ENCODE results near the gene CEP85. TPM values are rescaled to one million over a fixed set of nuclear protein-coding genes. Genes with fewer than 3 reads are reported as not detected.

The CEP85 gene, protein sequence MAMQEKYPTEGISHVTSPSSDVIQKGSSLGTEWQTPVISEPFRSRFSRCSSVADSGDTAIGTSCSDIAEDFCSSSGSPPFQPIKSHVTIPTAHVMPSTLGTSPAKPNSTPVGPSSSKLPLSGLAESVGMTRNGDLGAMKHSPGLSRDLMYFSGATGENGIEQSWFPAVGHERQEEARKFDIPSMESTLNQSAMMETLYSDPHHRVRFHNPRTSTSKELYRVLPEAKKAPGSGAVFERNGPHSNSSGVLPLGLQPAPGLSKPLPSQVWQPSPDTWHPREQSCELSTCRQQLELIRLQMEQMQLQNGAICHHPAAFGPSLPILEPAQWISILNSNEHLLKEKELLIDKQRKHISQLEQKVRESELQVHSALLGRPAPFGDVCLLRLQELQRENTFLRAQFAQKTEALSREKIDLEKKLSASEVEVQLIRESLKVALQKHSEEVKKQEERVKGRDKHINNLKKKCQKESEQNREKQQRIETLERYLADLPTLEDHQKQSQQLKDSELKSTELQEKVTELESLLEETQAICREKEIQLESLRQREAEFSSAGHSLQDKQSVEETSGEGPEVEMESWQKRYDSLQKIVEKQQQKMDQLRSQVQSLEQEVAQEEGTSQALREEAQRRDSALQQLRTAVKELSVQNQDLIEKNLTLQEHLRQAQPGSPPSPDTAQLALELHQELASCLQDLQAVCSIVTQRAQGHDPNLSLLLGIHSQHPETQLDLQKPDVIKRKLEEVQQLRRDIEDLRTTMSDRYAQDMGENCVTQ
- total RNA-seq, result 10 to 100 TPM; 45.7 to 47.0 TPM

DNA sequence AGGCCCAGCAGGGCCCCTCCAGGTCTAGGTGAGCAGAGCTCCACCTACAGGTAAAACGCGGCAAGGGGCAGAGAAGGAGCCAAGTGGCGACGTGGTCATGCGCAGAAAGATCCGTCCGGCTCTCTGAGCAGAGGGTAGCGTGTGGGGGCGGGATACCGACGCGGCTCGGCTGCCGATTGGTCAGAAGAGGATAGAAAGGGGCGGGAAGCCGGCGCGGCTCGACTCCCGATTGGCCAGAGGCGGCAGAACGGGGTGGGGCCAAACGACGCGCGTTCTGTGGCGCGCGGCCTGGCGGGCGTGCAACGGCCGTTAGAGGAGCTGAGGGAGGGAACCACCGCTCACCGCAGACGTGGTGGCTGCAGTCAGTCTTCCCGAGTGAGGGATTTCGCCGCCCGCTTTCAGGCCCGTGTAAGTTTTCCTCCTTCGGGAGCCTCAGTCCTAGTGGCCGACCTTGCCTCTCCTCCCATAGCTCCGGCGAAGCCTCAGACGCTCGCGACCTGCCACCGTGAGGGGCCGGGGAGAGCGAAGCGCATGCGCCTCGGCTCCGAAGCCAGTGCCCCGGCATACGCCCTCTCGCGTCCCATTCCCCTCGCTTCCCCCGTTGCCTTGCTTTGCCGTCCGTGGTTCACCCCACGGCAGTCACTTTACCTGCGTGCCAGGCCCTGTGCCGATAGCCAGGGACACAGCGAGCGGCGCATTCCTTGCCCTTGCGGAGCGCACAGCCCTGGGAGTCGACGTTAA is at the start of gene CEP85:
TSS of gene CEP85 (plus strand) at position 298 of the 741 bp plus-strand sequence. CDS start 5,584 bp downstream, outside the sequence.
- Mint-ChIP-seq H3K27me3 (ENCODE audit: low read depth) (no peaks in the 10 kb centered on the region), H3K36me3 (ENCODE audit: low read depth) (peaks cover 16% of the 10 kb centered on the region), H3K4me1 (ENCODE audit: low read depth) (peaks cover 31% of the 10 kb centered on the region), H3K27ac (peak within 1 kb of the TSS; percentile 90), H3K4me3 (peak within 1 kb of the TSS; percentile 94), H3K9me3 (no peaks in the 10 kb centered on the region)
- intact Hi-C loops (cut with micrococcal nuclease), result loop anchor here (1.0 to 2.0 kb wide), 7 partner anchors 41 to 199 kb away; partner anchors contain the start of genes CATSPER4, PDIK1L and ZNF593
- peak; percentile 99 for DNase-seq
- CTCF ChIA-PET, result interaction anchor here (0.5 to 4.5 kb wide), 48 partner anchors 10 to 319 kb away, joined by 3 to 31 read pairs (median 4); partner anchors contain the start of genes C1orf232, CATSPER4, CNKSR1 and SH3BGRL3

DNA sequence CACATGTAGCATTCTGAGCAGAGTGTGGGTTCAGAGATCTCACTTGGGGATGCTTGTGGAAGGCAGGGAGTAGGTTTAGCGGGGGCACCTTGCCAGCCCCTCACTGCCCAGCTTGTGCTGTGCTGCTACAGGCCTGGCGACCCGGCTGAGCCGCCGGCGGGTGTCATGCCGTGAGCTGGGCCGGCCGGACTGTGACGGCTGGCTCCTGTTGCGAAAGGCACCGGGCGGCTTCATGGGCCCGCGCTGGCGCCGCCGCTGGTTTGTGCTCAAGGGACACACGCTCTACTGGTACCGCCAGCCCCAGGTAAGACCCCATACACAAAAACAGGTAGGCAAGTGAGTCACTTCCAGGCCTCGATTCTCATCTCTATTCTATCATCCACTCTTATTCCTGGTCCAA is 49.1 kb upstream of the CEP85 start:
- Mint-ChIP-seq H3K36me3 (ENCODE audit: low read depth) (no peaks in the 10 kb centered on the region), H3K4me3 (no peak overlapping the region), H3K4me1 (ENCODE audit: low read depth) (peaks cover 3% of the 10 kb centered on the region), H3K27me3 (ENCODE audit: low read depth) (no peaks in the 10 kb centered on the region), H3K9me3 (no peaks in the 10 kb centered on the region), H3K27ac (no peak overlapping the region)
- no peak for DNase-seq
- CTCF ChIA-PET, result no interaction called here
- intact Hi-C loops (cut with micrococcal nuclease), result no loop called here

DNA sequence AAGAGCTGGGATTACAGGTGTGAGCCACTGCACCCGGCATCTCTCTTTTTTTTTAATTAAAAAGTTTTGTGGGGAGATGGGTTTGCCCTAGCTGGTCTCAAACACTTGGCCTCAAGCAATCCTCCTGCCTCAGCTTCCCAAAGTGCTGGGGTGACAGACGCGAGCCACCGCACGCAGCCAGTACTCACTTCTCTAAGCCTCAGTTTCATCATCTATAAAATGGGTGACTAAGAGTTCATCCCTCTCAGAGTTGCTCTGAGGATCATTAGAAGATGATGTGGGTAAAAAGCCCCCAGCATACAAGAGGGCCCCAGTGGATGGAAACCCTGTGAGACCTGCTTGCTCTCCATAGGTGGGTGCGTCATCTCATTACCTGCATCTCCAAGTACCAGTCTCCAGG is 46.1 kb upstream of the CEP85 start:
- intact Hi-C loops (cut with micrococcal nuclease), result no loop called here
- H3K36me3 Mint-ChIP-seq (ENCODE audit: low read depth), result no peaks in the 10 kb centered on the region
- no peak overlapping the region for H3K4me3 Mint-ChIP-seq
- H3K4me1 Mint-ChIP-seq (ENCODE audit: low read depth), result peaks cover 7% of the 10 kb centered on the region
- H3K27ac Mint-ChIP-seq, result no peak overlapping the region
- H3K9me3 Mint-ChIP-seq, result no peaks in the 10 kb centered on the region
- CTCF ChIA-PET, result interaction anchor here (1.9 kb wide), 1 partner anchor 229 kb away, joined by 5 read pairs; no protein-coding TSS in a partner anchor
- DNase-seq, result no peak
- no peaks in the 10 kb centered on the region for H3K27me3 Mint-ChIP-seq (ENCODE audit: low read depth)

DNA sequence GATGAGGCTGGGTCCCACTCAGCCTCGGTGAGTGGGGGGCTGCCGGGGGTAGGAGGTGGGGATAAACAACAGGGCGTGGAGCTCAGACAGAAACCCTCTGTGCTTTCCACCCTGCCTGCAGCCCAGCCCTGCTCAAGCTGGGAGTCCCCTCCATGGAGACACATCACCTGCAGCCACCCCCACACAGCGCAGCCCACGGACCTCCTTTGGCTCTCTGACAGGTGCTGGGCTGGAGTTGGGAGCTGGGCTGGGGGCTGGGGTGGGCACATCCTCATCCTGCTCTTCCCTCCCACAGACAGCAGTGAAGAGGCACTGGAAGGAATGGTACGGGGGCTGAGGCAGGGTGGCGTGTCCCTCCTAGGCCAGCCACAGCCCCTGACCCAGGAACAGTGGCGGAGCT is 45.5 kb upstream of the CEP85 start:
- H3K36me3 Mint-ChIP-seq (ENCODE audit: low read depth), result no peaks in the 10 kb centered on the region
- peaks cover 8% of the 10 kb centered on the region for H3K4me1 Mint-ChIP-seq (ENCODE audit: low read depth)
- H3K4me3 Mint-ChIP-seq, result no peak overlapping the region
- no peak for DNase-seq
- H3K27me3 Mint-ChIP-seq (ENCODE audit: low read depth), result no peaks in the 10 kb centered on the region
- H3K9me3 Mint-ChIP-seq, result no peaks in the 10 kb centered on the region
- CTCF ChIA-PET, result interaction anchor here (0.5 to 2.6 kb wide), 3 partner anchors 46 to 229 kb away, joined by 3 to 10 read pairs (median 5); partner anchors contain the start of gene CEP85
- H3K27ac Mint-ChIP-seq, result no peak overlapping the region
- intact Hi-C loops (cut with micrococcal nuclease), result no loop called here

DNA sequence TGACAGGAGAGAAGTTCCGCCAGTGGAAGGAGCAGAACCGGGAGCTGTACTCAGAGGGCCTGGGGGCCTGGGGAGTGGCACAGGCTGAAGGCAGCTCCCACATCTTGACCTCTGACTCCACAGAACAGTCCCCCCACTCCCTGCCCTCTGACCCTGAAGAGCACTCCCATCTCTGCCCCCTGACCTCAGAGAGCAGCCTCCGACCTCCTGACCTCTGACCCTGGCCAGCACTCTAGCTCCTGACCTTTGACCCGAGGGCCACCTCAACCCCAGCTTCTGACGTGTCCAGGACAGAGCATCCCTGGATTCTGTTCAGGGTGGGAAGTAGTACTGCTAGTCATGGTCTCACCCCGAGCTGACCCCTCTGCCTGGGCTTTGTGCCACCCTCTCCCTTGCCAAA is 44.7 kb upstream of the CEP85 start:
- H3K27ac Mint-ChIP-seq, result no peak overlapping the region
- intact Hi-C loops (cut with micrococcal nuclease), result no loop called here
- no peak for DNase-seq
- peaks cover 13% of the 10 kb centered on the region for H3K4me1 Mint-ChIP-seq (ENCODE audit: low read depth)
- no peak overlapping the region for H3K4me3 Mint-ChIP-seq
- CTCF ChIA-PET, result interaction anchor here (0.5 to 2.6 kb wide), 6 partner anchors 45 to 281 kb away, joined by 3 to 10 read pairs (median 3); partner anchors contain the start of gene CEP85
- H3K9me3 Mint-ChIP-seq, result no peaks in the 10 kb centered on the region
- H3K27me3 Mint-ChIP-seq (ENCODE audit: low read depth), result no peaks in the 10 kb centered on the region
- H3K36me3 Mint-ChIP-seq (ENCODE audit: low read depth), result no peaks in the 10 kb centered on the region

DNA sequence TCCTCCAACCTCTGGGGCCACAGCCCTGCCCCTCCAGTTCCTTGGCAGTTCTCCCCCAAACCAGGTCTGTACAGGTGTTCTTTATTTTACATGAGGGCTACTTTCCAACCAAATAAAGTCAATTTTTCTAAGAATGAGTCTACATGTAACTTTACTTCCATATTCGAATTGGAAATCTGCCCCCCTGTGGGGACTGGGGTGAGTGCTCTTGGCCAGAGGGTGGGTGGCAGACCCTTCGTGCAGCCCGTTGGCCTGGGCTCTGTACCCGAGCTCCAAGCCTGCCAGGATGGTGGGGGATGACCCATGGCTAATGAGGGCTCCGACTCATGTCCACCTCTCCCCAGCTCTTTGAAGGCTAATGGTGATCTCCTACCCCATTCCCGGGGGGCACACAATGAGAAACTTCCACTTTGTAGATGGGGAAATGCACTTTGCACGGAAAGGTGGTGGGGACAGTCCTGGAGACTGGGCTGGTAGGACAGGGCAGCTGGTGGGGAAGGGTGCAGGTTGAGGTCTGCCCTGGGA is 44.2 kb upstream of the CEP85 start:
- Mint-ChIP-seq H3K4me3 (no peak overlapping the region), H3K4me1 (ENCODE audit: low read depth) (peaks cover 13% of the 10 kb centered on the region), H3K27me3 (ENCODE audit: low read depth) (no peaks in the 10 kb centered on the region), H3K36me3 (ENCODE audit: low read depth) (no peaks in the 10 kb centered on the region), H3K9me3 (no peaks in the 10 kb centered on the region), H3K27ac (no peak overlapping the region)
- intact Hi-C loops (cut with micrococcal nuclease), result loop anchor here (1.0 kb wide), 1 partner anchor 44 kb away; the partner anchor contains the start of gene CEP85
- no peak for DNase-seq
- CTCF ChIA-PET, result interaction anchor here (0.5 to 2.6 kb wide), 5 partner anchors 44 to 230 kb away, joined by 3 to 10 read pairs (median 3); partner anchors contain the start of gene CEP85

DNA sequence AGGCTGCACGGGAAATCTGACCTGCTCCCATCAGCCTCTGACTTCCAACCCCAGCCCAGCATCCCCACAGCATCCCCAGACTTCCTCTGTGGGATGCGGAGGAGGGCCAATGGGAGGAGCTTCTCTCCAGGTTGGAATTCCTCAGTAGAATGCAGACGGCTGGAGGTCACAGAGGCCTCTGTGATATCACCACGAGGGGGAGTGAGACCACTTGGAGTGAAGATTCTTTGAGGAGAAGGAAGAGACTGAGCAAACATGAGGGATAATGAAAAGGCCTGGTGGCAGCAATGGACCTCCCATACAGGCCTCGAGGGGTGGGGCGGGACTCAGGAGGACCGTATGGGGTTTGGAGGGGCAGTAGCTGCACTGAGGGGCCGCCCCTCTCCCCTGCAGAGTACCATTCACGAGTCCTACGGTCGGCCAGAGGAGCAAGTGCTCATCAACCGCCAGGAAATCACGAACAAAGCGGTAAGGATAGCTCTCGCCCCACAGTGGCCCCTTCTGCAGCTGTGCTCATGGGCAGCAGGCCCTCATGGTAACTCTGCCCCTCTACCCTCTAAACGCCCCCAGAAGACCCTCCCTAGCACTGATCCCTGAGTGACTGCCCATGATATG is 43.5 kb upstream of the CEP85 start, which contains the start of gene CATSPER4:
TSS of gene CATSPER4 (plus strand) at position 230 of the 615 bp plus-strand sequence. CDS start at position 256, 26 bp downstream.
- CTCF ChIA-PET, result interaction anchor here (0.6 to 2.6 kb wide), 3 partner anchors 26 to 173 kb away, joined by 3 to 10 read pairs (median 3); partner anchors contain the start of gene CEP85
- intact Hi-C loops (cut with micrococcal nuclease), result loop anchor here (1.0 kb wide), 1 partner anchor 44 kb away; the partner anchor contains the start of gene CEP85
- no peak within 1 kb of the TSS for H3K4me3 Mint-ChIP-seq
- no peak for DNase-seq
- no peaks in the 10 kb centered on the region for H3K9me3 Mint-ChIP-seq
- H3K4me1 Mint-ChIP-seq (ENCODE audit: low read depth), result peaks cover 13% of the 10 kb centered on the region
- no peaks in the 10 kb centered on the region for H3K27me3 Mint-ChIP-seq (ENCODE audit: low read depth)
- H3K27ac Mint-ChIP-seq, result no peak within 1 kb of the TSS
- no peaks in the 10 kb centered on the region for H3K36me3 Mint-ChIP-seq (ENCODE audit: low read depth)

DNA sequence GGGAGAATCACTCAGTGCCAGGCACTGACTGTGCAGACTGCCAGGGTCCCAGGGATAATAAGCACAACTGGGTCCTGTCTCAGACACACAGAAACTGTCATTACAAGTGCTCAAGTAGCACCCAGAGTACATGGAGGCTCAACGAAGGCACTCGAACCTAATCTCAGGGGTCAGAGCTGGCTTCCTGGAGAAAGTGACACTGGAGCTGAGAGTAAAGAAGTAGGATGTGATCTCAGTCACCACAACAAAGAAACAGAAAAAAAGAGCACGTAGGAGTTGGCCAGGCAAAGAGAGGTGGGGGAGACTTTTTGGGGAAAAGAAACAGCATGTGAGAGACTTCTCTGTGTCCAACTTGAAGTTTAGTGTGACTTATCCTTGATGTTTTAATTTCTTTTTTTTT is 42.3 kb upstream of the CEP85 start:
- H3K27ac Mint-ChIP-seq, result no peak overlapping the region
- DNase-seq, result peak; percentile 31
- peaks cover 13% of the 10 kb centered on the region for H3K4me1 Mint-ChIP-seq (ENCODE audit: low read depth)
- CTCF ChIA-PET, result interaction anchor here (0.6 kb wide), 2 partner anchors 21 to 41 kb away, joined by 3 read pairs; no protein-coding TSS in a partner anchor
- H3K4me3 Mint-ChIP-seq, result no peak overlapping the region
- no peaks in the 10 kb centered on the region for H3K9me3 Mint-ChIP-seq
- H3K27me3 Mint-ChIP-seq (ENCODE audit: low read depth), result no peaks in the 10 kb centered on the region
- intact Hi-C loops (cut with micrococcal nuclease), result no loop called here
- H3K36me3 Mint-ChIP-seq (ENCODE audit: low read depth), result no peaks in the 10 kb centered on the region

DNA sequence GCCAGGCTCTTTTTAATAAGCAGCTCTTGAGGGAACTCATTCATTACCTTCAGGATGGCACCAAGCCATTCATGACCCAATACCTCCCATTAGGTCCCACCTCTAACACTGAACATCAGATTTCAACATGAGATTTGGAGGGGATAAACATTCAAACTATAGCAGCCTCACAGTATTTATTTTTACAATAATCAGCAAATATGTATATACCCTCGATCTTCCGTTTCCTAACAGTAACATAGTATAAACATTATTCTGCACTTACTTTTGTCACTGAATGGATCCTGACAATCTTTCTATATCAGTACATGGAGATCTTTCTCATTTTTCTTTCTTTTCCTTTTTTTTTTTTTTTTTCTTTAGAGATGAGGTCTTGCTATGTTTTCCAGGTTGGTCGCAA is 38.2 kb upstream of the CEP85 start:
- CTCF ChIA-PET, result no interaction called here
- intact Hi-C loops (cut with micrococcal nuclease), result no loop called here
- no peaks in the 10 kb centered on the region for H3K27me3 Mint-ChIP-seq (ENCODE audit: low read depth)
- no peak for DNase-seq
- no peak overlapping the region for H3K27ac Mint-ChIP-seq
- H3K4me1 Mint-ChIP-seq (ENCODE audit: low read depth), result peaks cover 19% of the 10 kb centered on the region
- H3K4me3 Mint-ChIP-seq, result no peak overlapping the region
- no peaks in the 10 kb centered on the region for H3K36me3 Mint-ChIP-seq (ENCODE audit: low read depth)
- no peaks in the 10 kb centered on the region for H3K9me3 Mint-ChIP-seq

DNA sequence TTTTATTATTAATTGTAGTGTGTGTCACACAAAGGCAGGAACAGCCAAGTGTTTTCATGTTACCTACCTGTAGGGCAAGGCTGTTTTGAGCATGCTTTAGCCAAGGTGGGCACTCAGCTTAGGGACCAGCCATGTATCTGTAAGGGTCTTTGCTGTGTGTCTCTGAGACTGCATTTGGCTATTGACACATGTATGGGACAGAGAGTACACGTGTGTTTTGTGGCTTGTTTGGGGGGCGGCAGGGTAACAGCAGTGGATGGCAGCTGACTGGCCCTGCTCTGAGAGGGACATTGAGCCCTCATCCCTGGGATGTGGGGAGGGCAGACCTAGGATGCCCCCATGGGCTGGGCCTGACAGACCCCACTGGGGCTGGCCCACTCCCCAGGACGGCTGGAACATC is 36.7 kb upstream of the CEP85 start:
- Mint-ChIP-seq H3K4me3 (no peak overlapping the region), H3K27me3 (ENCODE audit: low read depth) (no peaks in the 10 kb centered on the region), H3K36me3 (ENCODE audit: low read depth) (no peaks in the 10 kb centered on the region), H3K27ac (no peak overlapping the region), H3K4me1 (ENCODE audit: low read depth) (peaks cover 27% of the 10 kb centered on the region), H3K9me3 (no peaks in the 10 kb centered on the region)
- DNase-seq, result no peak
- intact Hi-C loops (cut with micrococcal nuclease), result no loop called here
- CTCF ChIA-PET, result no interaction called here

DNA sequence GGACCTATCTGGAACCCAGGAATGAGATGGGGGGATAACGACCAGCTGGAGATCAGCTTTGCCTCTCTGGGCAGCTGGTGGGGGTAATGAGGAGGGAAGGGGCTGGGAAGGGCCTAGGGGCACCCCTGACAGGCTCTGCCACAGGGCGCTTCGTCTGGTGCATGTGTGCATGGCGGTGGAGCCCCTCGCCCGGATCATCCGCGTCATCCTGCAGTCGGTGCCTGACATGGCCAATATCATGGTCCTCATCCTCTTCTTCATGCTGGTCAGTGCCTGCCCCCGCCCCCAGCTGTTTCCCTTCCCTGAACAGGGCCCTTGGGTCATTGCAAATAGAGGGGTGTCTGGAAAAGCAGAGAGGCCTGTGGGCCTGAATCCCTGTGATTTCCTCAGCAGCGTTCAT is 36.2 kb upstream of the CEP85 start:
- Mint-ChIP-seq H3K27ac (no peak overlapping the region), H3K36me3 (ENCODE audit: low read depth) (no peaks in the 10 kb centered on the region), H3K27me3 (ENCODE audit: low read depth) (no peaks in the 10 kb centered on the region), H3K4me3 (no peak overlapping the region), H3K9me3 (no peaks in the 10 kb centered on the region), H3K4me1 (ENCODE audit: low read depth) (peaks cover 30% of the 10 kb centered on the region)
- no peak for DNase-seq
- CTCF ChIA-PET, result no interaction called here
- intact Hi-C loops (cut with micrococcal nuclease), result no loop called here

Data from activated naive CD4-positive, alpha-beta T cell treated with anti-CD3 and anti-CD28 coated beads for 36 hours (primary cell).